GM21367 (cell line): ENCODE results near the gene NT5DC4.
"Not testable (repeated sequence)": the region's sequence is repeated elsewhere in the genome, so short reads cannot be mapped to it uniquely, and the experiment has no call there.

ENCODE experiments used
- ATAC-seq: cut with Tn5 transposase; IDR thresholded peaks from one replicate; pipeline ENCODE4 v1.9.1; 2021; ENCODE audit not compliant: unreplicated experiment

Gene NT5DC4

DNA sequence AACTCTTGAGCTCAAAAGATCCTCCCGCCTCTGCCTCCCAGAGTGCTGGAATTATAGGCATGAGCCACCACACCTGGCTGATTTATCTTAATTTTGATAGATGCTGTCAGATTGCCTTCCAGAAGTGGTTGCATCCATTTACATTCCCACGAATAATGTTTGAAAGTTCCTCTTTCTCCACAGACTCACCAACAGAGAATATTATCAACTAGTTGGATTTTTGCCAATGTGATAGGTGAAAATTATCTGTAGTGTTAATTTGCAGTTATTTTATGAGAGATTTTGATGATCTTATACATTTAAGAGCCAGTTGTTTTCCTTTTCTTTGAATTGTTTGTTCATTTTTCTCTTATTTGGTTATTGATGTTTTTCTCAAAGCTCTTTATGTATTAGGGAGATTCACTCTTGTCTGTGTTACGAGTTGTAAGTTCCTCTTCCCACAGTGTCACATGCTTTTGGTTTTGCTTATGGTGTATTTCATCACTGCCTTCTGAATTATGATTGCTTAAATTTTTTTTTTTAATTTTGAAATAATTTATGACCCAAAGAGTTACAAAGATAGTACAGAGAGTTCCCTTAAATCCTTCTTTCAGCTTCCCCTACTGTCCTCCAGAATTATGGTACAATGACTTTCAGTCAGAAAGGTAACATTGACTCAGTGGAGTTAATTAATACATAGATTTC, 20.7 kb upstream of the NT5DC4 start:
- no peak for ATAC-seq

GRCh38 chr2:112701052-112701451, 19.8 kb upstream of the NT5DC4 start:
- no peak for ATAC-seq

DNA sequence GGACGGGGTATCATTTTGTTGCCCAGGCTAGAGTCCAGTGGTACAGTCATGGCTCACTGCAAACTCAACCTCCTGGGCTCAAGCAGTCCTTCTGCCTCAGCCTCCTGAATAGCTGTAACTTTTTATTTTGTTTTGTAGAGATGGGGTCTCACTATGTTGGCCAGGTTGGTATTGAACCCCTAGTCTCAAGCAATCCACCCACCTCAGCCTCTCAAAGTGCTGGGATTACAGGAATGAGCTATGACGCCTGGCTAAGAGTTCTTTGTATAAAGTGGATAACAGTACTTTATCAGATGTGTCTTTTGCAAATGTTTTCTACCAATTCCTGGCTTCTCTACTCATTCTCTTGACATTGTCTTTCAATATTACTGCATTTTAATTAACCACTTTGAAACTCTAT, 17.1 kb upstream of the NT5DC4 start:
- no peak for ATAC-seq

GRCh38 chr2:112705575-112705974, 15.2 kb upstream of the NT5DC4 start:
- ATAC-seq, result no peak

DNA sequence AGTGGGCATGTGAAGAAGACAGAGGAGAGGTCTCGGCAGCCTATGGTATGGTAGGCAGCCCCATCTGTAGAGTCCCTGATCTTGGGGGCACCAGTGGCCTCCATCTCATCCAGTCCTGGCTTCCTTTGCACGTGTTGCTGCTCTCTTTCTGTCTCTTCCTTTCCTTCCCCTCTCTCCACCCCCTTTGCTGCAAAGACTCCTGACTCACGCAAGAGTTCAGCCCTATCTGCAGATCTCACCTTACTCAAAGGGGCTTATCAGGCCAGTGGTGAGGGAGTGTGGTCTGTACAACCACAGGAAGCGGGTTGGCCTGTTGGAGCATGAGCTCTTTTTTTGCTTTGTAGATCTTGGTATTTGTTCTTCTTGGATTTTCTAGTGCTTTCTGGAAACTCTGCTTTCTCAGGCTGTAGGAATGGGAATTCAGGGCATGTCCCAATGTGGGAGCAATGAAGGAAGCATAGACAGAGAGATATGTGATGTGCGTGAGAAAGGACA, 14.6 kb upstream of the NT5DC4 start:
- ATAC-seq, result no peak

GRCh38 chr2:112706947-112707346, 13.9 kb upstream of the NT5DC4 start:
- ATAC-seq, result not testable (repeated sequence)

- no peak for ATAC-seq
Observed at GRCh38 chr2:112708968-112709367, 11.9 kb upstream of the NT5DC4 start.

DNA sequence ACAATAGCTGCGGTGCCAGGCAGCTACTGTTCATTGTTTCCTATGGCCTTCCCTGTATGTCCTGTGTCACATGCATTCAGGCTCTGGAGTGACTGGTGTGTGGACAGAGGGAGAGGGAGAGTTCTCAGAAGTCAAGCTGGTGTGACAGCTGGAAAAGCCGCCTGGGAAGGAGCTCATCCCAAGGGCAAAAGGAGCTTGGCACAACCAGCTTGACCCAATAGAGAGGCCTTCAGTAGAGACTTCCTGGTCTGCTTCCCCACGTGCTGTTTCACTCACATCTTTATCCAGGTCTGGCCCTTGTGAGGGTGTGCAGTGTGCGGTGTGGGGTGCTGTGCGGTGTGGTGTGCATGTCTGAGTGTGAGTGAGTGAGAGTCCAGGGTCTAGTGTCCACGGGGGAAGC, 11.1 kb upstream of the NT5DC4 start:
- ATAC-seq, result no peak

DNA sequence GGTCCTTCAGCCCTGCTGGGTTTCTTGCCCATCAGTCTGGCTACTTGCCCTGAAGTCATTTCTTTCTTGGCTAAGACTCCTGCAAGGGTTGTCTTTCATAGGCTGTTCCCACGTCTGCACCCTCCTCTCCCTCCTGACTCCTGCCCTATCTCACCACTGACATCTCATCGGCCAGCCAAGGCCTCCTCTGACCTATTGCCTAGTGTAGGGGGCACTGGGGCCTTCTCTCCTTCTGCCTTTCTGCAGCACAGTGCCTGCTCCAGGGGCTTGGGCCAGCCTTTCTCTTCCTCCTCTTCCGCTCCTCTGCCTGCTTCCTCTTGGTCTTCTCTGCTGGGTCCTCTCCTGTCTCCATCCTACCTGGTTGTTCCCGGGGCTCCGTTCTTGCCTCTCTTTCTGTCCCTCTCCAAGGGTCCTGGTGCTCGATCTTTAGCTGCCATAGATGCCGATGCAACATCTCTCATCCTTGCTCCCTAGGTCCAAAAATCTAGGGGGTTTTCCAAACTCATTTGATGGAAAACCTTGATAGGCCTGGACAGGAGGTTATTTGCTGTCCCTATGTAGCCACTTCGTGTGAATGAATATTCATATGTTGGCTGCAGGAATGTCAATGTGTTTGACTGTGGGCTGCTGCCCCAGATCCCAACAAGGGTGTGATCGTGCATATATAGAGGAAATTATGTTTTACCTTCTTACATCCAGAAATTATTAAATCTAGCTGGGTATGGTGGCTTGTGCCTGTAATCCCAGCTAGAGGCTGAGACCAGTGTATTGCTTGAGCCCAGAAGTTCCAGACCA, 9.7 kb upstream of the NT5DC4 start:
- no peak for ATAC-seq

DNA sequence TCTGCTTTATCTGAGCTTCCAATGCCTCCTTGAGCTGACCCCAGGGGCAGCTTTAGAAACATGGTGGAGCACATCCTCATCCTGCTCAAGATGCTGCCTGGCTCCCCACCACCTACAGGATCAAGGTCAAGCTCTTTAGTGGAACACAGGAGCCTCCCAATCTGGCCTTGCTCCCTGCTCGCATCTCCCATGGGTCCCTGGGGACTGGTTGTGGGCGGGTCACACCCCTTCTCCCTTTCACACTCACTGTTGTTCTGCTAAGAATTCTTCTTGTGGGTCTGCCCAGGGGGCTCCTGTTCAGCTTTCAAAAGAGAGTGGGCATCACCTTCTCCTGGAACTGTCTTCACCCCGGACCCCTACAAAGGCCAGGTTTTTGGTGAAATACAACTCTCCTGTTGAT, 8.4 kb upstream of the NT5DC4 start:
- no peak for ATAC-seq

DNA sequence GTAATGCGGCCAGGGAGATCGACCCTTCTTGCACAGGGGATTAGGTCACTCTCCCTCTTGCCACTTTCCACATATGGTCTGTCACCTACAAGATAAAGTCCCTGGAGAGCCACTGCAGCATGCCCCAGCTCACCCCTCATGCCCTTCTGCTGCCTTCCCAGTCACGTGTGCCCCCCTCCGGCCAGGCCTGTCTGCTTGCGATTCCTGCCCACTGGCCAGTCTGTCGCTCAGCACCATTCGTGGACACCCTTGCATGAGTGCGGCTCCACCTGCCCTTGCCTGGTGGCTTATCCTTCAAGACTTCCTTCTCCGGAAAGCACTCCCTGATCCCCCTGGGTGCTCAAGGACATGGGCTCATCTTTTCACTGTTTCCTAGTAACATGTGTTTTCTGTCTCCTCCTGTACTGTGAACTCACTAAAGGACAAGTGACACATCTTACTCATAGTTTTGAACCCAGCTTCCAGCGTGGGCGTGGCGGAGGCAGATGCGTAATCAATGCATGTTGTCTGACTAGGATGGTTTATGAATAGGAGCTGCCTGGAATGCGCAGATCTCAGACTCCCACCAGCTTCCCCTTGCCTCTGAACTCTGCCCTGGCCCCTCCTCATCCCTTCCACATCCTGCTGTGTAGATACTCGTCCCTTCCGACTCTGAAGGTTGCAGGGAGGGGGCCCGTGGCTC, 7.8 kb upstream of the NT5DC4 start:
- no peak for ATAC-seq

DNA sequence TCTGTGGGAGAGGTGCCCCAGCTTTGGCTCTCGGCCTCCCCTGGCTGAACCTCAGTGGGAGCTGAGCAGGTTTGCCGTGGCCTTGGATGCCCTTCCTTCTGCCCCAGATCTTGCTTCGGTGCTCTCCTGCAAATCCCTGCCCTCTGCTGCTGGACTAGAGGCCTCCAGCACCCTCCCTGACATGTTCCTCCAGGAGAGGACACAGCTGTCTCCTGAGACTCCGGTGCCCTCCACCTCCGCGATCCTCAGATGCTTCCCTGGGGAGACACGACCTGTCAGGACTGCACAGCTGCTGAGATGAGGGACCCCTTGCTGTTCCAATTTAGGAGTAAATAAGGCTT, 7.3 kb upstream of the NT5DC4 start:
- ATAC-seq, result no peak

- no peak for ATAC-seq
Observed at GRCh38 chr2:112713926-112714325, 6.9 kb upstream of the NT5DC4 start.

DNA sequence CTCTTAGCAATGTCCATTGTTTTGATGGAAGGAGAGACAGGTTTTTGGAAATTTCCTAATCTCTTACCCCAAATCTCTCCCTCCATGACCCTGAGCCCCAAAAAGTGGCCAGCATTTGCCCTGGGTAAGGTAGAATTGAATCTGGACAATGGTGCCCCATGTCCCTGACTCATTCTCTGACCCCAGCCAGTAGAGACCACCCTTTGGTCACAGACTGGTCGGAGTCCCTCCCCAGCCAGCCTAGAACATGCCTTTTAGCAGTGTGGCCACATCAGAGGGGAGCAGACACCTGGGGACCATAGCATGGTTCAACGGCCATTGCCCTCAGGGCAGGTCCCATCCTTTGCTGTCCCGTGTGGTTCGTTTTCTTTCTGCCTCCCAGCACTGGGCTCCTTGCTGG, 6.5 kb upstream of the NT5DC4 start:
- no peak for ATAC-seq

- no peak for ATAC-seq
Observed at GRCh38 chr2:112714836-112715631, 5.8 kb upstream of the NT5DC4 start.

DNA sequence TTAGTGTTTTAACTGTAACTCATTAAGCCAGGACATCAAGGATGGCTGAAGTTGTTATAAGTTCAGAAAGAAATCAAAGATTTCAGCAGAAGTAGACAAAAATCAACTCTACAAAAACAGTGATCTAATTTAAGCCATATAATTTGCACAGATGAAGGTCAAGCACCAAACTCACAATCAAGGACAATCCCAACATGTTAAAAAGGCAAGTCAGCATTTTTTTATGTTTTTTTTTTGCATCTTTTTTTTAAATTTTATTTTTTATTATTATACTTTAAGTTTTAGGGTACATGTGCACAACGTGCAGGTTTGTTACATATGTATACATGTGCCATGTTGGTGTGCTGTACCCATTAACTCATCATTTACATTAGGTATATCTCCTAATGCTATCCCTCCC, 4.7 kb upstream of the NT5DC4 start:
- ATAC-seq, result not testable (repeated sequence)

DNA sequence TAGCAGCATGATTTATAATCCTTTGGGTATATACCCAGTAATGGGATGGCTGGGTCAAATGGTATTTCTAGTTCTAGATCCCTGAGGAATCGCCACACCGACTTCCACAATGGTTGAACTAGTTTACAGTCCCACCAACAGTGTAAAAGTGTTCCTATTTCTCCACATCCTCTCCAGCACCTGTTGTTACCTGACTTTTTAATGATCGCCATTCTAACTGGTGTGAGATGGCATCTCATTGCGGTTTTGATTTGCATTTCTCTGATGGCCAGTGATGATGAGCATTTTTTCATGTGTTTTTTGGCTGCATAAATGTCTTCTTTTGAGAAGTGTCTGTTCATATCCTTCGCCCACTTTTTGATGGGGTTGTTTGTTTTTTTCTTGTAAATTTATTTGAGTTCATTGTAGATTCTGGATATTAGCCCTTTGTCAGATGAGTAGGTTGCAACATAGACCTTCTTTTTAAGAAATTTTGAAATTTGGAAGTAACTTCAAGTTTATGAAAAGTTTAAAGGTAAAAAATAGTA, 3.9 kb upstream of the NT5DC4 start:
- ATAC-seq, result not testable (repeated sequence)

DNA sequence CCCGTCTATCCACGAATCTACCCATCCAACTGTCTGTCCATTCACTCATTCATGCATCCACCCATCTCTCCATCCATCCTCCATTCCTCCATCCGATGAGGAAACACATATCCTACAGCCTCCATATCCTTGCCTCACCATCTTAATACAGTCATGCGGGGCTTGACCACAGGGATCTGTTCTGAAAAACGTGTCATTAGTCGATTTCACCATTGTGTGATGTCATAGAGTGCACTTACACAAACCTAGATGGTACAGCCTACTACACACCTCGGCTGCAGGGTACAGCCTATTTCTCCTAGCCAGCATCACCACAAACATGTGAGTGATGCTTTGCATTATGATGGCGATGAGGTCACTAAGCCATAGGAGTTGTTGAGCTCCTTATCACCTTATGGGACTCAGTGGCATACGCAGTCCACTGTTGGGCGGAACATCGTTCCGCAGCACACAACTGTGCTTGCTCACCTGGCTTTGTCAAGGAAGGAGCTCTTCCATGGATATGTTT, 1.9 kb upstream of the NT5DC4 start:
- no peak for ATAC-seq

- ATAC-seq, result no peak
Observed at GRCh38 chr2:112721819-112722522, 1.2 kb downstream of the NT5DC4 start.
